ENCODE measurements around the gene CKAP5.

DNA sequence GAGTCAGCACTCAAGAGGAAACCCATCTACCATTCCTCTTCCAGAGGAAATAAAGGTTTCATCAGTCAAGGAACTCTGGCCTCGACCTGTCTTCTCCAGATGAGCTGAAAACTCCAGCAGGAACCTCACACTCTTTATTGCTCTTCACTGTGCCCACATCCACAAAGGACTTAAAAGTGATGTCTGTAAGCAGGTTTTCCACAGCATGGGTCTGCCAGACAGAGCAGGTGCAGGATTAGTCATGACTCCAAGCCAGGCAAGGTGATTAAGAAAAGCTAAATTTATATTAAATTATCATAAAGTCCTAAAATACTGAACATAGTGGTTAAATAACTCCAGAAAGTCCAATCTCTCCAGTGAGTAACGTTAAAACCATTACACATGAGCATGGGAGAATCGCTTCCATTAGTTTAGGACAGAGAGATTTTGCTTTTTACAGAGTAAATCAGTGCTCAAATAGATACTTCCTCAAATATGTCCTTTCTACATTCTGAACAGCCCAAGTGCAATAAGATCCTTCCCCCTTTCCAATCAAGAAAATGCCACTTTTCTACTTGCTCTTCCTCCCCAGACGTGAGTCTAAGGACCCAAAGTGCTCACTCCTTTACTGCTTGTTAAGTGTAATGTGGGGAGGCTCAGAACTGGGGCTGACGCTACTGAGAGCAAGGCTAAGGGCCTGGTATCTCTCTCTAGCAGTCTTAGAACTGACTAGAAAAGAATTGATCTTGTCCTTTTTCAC is 10.7 kb upstream of the CKAP5 start:
- TF ChIP-seq, protein P1, sequence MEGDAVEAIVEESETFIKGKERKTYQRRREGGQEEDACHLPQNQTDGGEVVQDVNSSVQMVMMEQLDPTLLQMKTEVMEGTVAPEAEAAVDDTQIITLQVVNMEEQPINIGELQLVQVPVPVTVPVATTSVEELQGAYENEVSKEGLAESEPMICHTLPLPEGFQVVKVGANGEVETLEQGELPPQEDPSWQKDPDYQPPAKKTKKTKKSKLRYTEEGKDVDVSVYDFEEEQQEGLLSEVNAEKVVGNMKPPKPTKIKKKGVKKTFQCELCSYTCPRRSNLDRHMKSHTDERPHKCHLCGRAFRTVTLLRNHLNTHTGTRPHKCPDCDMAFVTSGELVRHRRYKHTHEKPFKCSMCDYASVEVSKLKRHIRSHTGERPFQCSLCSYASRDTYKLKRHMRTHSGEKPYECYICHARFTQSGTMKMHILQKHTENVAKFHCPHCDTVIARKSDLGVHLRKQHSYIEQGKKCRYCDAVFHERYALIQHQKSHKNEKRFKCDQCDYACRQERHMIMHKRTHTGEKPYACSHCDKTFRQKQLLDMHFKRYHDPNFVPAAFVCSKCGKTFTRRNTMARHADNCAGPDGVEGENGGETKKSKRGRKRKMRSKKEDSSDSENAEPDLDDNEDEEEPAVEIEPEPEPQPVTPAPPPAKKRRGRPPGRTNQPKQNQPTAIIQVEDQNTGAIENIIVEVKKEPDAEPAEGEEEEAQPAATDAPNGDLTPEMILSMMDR (conservative IDR thresholded peaks at IDR 0.05 in 1 of 2, IDR thresholded peaks at IDR 0.05 in 1 of 2; ENCODE audit: low read depth in 1 of 2, low read length in 2 of 2), result no peak
- TF ChIP-seq EZH2 (IDR thresholded peaks at IDR 0.05; ENCODE audit: low read length, missing control alignments), result no peak

Data from fibroblast of lung (primary cell).